ENCODE data around the gene CPT1A.
A peak's percentile ranks its signal among the peaks of the same experiment; 100 is the strongest.

CPT1A gene

DNA sequence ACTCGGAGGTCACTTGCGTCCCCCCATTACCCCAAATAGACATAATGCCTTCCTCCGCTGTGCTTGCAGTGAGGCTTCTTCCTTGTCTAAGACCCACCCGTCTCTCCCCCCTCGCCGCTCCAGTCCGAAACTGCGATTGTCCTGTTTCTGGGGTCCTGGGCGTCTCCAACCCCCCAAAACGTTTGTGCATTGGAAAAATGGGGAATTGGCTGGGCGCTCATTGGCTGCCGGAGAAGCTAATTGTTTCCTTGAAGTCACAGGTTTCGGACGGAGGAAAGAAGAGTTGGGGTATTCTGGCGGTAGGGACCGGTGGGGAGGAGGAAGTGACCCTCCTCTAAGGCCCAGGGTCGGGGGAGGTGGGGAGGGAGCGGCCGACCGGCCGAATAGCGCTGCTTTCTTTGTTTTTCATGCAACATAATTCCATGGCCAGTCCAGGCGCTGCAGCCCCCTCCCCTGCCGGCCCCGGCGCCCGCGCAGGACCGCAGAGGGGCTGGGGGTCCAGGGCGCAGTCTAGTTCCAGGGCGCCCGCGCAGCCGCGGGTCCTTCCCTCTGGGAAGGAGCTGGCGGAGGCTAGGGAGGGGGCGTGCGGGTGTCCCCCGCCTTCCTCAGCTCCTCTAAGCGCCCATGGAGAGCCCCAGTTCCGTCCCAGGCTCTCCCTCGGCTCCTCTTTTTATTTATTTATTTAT lies 12.7 kb upstream of the CPT1A start:
- no peak for DNase-seq (ENCODE audit: low read depth in 1 of 2, low spot score in 1 of 2)

DNA sequence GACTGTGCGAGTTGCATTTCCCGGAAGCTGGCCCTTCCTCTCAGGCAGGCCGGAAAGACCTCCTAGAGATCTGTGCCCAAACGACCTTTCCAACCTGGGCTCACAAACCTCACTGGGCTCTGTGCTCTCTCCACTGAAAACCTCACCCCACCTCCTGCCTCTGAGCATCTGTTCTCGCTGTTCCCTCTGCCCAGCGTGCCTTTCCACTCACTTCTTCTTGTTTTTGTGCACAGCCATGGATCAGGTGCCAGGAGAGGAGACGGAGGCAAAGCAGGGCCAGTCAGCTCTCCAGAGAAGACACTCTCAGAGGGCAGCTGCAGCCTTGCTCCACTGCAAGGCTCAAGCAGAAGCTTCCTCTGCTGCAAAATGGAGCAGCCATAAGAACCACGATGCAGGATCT lies 10.9 kb upstream of the CPT1A start:
- DNase-seq (ENCODE audit: low read depth in 1 of 2, low spot score in 1 of 2): no peak

GRCh38 chr11:68848429-68848828 lies 6.7 kb upstream of the CPT1A start:
- DNase-seq (ENCODE audit: low read depth in 1 of 2, low spot score in 1 of 2): no peak

DNA sequence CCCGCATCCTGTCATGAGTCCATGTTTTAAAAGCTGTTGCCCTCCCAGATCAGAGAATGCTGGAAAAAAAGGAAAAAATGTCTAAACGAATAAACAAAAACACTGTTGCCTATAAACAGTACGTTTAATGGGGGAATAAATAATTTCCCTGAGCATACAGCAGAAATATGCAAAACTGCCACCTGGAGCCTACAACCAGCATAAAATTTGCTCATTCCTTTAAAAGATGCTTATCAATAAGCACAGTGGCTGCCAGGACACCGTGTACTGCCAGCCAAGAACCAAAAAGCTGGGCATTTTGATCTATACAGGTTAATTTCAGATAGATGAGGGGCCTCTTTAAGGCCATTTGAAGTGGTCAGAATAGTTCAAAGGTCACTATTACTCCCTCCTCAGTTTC lies 5.7 kb upstream of the CPT1A start:
- DNase-seq (ENCODE audit: low read depth in 1 of 2, low spot score in 1 of 2): no peak

- no peak for DNase-seq (ENCODE audit: low read depth in 1 of 2, low spot score in 1 of 2)
Measured at GRCh38 chr11:68845351-68846002, 3.8 kb upstream of the CPT1A start.

GRCh38 chr11:68844801-68845200 lies 3.1 kb upstream of the CPT1A start:
- DNase-seq (ENCODE audit: low read depth in 1 of 2, low spot score in 1 of 2): no peak

GRCh38 chr11:68844376-68844775 lies 2.7 kb upstream of the CPT1A start:
- no peak for DNase-seq (ENCODE audit: low read depth in 1 of 2, low spot score in 1 of 2)

DNA sequence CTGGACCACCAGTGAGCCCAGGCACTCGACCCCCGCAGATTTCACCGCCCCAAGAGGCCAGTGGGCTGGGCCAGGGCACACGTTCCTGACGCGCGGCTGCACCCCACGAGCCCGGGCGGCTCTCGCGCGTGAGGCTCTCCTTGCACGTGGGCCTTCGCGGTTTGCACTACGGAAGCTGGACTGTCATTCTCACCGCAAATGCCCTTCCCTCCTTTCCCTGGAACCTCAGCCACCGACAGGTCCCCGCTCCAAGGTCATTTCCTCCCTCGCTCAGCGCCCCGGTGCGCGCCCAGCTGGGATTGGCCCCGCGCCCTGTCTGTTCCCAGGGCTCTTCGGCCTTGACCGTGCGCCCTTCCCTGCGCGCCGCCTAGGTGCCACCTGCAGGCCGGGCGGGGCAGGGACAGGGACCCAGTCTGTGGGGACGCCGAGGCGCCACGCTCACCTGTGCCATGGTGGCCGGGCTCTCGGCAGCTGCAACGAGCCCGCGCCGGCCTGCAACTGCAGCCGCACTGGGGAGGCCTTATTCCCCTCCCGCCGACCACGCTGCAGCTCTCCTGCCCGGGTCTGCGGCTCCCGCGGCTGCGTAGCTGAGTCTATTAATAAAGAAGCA lies 2.1 kb upstream of the CPT1A start:
- peak; percentile 42 to 55 for DNase-seq (ENCODE audit: low read depth in 1 of 2, low spot score in 1 of 2)

DNA sequence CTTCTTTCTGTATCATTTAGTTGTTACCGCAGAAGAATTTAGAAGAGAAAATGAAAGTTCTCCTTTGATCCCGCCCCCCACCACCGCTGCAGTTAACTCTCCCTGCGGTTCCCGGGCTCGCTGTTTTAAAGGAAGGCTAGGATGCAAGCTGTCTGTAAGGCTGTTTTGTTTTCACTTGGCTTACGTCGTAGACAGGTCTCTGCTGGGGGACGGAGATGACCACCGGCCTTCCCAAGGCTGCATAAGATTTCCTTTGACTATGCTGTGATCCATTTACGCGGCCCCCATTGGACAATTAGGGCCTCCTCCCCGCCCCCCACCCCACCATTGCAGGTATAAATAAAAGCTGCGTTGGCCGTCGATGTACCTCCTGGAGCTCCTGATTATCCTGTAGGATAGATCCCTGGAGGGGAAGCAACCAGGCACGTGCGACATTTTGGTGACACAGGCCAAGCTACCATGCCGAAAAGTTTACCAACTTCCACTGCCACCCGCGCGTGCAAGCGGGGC lies 1.4 kb upstream of the CPT1A start:
- DNase-seq (ENCODE audit: low read depth in 1 of 2, low spot score in 1 of 2): peak in 1 of 2 donors; percentile 14

GRCh38 chr11:68842427-68843051 lies 823 bp upstream of the CPT1A start:
- no peak for DNase-seq (ENCODE audit: low read depth in 1 of 2, low spot score in 1 of 2)

- peak in 1 of 2 donors; percentile 4 for DNase-seq (ENCODE audit: low read depth in 1 of 2, low spot score in 1 of 2)
Measured at GRCh38 chr11:68840661-68841653, 759 bp downstream of the CPT1A start.

DNA sequence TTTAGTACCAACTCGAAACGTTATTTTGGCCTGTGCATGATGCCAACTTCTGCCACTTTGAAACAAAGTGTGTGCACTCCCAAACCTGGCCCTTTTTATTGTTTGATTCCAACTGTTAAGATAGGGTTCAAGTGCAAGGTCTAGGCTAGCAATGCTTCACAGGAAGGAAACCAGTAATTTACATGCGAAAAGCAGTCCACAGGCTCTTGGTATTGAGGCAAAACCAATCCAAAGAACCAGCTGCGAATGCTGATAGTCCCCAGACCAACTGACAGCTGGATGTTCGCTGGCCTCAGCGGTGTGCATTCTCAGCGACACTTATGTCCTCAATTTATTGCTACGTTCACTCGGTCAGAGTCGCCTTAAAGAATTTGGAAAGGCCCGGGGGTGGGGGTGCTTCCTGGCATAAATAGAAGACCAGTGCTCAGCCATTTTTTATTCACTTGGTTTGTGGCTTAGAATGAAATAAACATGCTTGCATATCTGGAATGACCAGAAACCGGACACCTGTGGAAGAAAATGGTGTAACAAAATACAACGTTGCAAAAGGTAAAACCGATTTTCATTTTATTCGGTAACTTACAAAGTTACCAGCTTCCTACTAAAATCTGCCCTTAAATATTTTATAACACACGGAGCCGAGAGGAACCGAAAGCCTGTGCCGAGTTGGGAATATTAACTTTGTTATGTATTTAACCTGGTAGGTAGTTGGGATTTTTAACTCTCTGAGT lies 1.6 kb downstream of the CPT1A start:
- DNase-seq (ENCODE audit: low read depth in 1 of 2, low spot score in 1 of 2): no peak

- DNase-seq (ENCODE audit: low read depth in 1 of 2, low spot score in 1 of 2): peak; percentile 82 to 89
Measured at GRCh38 chr11:68839054-68839865, 2.5 kb downstream of the CPT1A start.

DNA sequence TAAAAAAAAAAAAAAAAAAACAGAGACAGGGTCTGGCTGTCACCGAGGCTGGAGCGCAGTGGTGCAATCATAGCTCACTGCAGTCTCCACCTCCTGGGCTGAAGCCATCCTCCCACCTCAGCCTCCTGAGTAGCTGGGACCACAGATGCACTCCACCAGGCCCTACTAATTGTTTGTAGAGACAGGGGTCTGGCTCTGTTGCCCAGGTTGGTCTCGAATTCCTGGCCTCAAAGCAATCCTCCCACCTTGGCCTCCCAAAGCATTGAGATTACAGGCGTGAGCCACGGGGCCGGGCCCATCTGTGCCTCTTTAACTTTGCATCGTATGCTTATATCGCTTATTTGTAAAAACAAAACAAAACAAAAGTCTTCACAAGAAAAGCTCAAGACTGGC lies 3.1 kb downstream of the CPT1A start:
- no peak for DNase-seq (ENCODE audit: low read depth in 1 of 2, low spot score in 1 of 2)

DNA sequence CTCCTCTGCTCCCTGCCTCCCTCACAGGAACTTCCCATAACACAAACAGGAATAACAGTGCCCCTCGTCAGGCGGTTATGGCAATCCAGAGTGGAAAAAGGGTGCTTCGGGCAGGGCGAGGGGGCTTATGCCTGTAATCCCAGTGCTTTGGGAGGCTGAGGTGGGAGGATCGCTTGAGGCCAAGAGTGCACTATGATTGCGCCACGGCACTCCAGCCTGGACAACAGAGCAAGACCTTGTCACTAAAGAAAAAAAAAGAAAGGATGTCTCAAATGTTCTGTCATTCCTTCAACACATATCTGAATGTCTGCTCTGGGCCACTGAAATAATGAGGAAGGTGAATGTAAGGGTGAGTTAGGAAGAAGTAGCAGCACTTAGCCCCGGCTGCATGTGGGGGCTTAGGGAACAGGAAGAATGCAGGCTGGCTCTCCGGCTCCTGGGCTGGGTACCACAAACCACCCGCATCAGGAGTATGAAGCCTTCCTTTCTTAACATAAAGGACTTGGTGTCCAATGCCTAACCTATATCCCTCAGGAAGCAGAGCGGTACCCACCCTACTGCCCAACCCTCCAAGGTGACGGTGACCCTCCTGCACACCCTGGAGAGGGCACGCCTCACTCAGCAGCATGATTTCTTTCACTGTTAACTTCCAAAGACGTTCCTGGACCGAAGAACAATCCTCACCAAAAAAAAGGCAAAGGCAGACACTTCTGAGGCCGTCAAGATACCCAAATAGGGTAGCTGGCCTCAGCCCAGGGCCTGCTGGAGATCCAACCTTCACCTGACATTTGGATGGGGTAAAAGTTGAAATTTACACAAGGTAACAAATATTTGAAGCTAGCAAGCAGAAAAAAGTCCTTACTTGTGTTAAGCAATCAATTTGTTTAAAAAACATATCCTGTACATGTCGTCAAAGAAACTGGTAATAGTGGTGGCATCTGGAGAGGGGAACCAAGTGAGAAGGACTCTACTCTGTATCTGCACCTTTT lies 3.8 kb downstream of the CPT1A start:
- DNase-seq (ENCODE audit: low read depth in 1 of 2, low spot score in 1 of 2): no peak

DNA sequence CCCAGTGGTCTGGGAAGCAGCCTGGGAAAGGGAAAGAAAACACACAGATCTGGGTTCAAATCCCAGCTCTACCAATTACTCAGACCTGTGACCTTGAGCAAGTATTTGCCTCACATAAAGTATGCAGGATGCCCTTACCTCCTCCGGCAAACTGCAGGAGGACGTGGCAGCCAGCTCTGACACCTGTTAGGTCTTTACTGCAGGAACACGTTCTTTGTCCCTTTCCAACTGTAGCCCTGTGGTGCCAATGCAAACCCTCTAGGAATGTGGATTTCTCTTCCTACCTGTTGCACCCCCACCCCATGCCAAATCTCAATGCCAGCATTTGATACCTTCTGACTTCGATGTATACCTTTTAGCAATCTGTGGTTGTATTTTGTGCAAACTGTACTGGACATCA lies 6.0 kb downstream of the CPT1A start:
- DNase-seq (ENCODE audit: low read depth in 1 of 2, low spot score in 1 of 2): no peak

DNA sequence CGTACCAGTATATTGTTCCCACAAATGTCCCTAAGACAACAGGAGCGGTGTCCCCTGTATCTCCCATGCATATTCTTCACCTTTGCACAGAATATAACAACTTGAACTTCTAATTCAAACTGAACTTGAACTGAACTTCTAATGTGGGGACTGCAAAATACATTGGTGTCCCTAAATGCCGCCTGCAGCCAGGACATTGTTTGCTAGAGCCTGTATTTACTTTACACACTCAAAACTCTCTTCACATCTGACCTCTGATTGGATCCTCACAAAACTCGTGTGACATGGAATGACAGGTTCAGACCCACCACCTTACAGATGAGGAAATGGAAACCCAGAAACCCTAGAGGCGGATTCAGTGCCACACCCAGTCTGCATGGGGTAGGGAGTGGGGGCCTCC lies 6.4 kb downstream of the CPT1A start:
- DNase-seq (ENCODE audit: low read depth in 1 of 2, low spot score in 1 of 2): no peak

All from activated CD4-positive, alpha-beta T cell treated with anti-CD3 and anti-CD28 coated beads, Interleukin-2, amount 50 U/mL, for 24 hours (primary cell).